ENCODE results near the gene AQP3.

DNA sequence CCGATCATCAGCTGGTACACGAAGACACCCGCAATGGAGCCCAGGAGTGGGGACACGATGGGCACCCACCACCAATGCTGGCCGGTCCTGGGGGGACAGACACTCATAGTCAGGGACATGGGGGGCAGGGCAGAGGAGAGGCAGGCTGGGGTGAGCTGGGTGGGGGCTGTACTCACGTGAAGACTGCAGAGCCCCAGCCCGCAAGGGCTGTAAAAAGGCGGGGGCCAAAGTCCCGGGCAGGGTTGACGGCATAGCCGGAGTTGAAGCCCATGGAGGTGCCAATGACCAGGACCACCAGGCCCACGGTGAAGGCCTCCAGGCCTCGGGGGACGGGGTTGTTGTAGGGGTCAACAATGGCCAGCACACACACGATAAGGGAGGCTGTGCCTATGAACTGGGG lies 5.3 kb downstream of the AQP3 start:
- TF ChIP-seq, protein P1, sequence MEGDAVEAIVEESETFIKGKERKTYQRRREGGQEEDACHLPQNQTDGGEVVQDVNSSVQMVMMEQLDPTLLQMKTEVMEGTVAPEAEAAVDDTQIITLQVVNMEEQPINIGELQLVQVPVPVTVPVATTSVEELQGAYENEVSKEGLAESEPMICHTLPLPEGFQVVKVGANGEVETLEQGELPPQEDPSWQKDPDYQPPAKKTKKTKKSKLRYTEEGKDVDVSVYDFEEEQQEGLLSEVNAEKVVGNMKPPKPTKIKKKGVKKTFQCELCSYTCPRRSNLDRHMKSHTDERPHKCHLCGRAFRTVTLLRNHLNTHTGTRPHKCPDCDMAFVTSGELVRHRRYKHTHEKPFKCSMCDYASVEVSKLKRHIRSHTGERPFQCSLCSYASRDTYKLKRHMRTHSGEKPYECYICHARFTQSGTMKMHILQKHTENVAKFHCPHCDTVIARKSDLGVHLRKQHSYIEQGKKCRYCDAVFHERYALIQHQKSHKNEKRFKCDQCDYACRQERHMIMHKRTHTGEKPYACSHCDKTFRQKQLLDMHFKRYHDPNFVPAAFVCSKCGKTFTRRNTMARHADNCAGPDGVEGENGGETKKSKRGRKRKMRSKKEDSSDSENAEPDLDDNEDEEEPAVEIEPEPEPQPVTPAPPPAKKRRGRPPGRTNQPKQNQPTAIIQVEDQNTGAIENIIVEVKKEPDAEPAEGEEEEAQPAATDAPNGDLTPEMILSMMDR (IDR thresholded peaks at IDR 0.05; ENCODE audit: low read depth, low read length), result no peak
- TF ChIP-seq EZH2phosphoT487 (IDR thresholded peaks at IDR 0.05; ENCODE audit: low read depth), result no peak

Data from OCI-LY3 (cell line).